ENCODE data around the gene CAMK2D.

DNA sequence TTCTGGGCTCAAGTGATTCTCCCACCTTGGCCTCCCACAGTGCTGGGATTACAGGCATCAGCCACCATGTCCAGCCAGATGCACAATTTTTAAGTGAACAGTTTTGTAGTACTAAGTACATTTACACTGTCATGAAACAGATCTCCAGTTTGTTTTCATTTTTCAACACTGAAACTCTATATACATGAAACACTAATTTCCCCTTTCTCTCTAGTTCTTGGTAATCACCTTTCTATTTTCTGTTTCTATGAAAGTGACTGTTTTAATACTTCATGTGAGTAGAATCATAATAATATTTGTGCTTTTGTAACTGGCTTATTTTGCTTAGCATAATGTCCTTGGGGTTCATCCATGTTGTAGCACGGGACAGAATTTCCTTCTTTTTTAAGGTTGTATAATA lies 237.4 kb downstream of the CAMK2D start:
- no peak for TF ChIP-seq POLR2A (IDR thresholded peaks at IDR 0.05)
- TF ChIP-seq, protein P1, sequence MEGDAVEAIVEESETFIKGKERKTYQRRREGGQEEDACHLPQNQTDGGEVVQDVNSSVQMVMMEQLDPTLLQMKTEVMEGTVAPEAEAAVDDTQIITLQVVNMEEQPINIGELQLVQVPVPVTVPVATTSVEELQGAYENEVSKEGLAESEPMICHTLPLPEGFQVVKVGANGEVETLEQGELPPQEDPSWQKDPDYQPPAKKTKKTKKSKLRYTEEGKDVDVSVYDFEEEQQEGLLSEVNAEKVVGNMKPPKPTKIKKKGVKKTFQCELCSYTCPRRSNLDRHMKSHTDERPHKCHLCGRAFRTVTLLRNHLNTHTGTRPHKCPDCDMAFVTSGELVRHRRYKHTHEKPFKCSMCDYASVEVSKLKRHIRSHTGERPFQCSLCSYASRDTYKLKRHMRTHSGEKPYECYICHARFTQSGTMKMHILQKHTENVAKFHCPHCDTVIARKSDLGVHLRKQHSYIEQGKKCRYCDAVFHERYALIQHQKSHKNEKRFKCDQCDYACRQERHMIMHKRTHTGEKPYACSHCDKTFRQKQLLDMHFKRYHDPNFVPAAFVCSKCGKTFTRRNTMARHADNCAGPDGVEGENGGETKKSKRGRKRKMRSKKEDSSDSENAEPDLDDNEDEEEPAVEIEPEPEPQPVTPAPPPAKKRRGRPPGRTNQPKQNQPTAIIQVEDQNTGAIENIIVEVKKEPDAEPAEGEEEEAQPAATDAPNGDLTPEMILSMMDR (IDR thresholded peaks at IDR 0.05): no peak

Data from thyroid gland (tissue), 4 donors.